Activated CD4-positive, alpha-beta T cell treated with anti-CD3 and anti-CD28 coated beads, Interleukin-2, Interleukin-6, amounts not matched to agents 100 ng/mL and 50 ng/mL, durations not matched to agents 16 hours and 8 hours (primary cell): ENCODE data around the gene FAM120C.
A peak's percentile ranks its signal among the peaks of the same experiment; 100 is the strongest.

Experiments used
- DNase-seq: peaks from one replicate; pipeline ENCODE4 v3.0.0-alpha.2; 2020

Gene FAM120C

GRCh38 chrX:54182864-54183613 is at the start of gene FAM120C:
Gene FAM120C (minus strand): TSS chrX:54183254. CDS start chrX:54183198, 56 bp downstream.
- peak; percentile 76 for DNase-seq

DNA sequence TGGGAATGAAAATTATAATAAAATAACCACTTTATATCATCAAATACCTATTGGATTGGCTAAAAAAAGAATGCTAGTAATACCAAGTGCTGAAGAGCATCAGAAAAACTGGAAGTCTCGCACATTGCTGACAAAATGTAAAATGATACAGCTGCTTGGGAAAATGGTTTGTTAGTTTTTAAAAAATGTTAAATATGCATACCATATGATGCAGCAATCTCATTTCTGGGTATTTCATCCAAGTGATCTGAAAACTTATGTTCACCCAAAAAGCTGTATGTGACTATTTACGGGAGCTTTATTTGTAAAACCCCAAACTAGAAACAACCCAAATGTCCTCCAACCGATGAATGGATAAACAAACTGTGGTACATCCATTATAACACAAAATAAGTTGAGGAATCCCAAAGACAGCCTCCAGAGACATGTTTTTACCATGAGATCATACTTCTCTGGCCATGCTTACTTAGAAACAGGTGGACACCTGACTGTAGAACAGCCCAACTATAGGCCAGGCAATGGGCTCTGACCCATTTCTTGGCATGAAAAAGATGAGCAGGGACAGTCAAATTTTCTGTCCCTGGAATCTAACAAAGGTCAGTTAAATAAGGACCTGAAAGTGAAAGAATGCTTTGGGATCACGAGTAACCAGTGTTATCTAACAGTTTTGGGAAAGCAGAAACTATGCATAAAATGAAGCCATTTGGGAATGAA is 47.5 kb upstream of the FAM120C start:
- DNase-seq = no peak

DNA sequence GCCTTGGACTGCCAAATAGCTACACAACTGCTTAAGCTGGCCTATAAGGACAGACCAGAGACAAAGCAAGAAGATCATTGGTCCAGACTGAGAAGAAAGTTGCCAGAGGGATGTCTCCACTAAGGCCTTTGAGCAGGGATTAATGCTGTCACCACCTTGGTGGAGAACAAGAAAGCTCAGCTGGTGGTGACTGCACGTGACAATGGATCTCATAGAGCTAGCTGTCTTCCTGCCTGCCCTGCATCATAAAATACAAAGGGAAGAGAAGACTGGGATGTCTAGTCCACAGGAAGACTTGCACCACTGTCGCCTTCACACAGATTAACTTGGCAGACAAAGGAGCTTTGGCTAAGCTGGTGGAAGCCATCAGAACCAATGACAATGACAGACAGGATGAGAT is 40.5 kb upstream of the FAM120C start:
- DNase-seq = no peak

DNA sequence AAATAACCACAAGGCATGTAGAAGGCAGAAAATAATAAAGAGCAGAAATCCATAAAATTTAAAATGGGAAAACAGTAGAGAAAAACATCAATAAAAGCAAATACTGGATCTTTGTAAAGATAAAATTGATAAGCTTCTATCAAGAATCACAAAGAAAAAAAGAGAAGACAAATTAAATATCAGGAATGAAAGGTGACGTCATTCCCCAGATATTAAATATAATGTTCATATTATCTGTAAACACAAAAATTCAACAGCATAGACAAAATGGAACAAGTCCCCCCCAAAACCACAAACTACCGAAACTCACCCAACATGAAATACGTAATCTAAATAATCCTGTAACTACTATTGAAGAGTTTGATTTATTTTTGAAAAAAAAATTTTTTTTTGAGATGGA is 30.5 kb upstream of the FAM120C start:
- DNase-seq = no peak

GRCh38 chrX:54208531-54208930 is 25.5 kb upstream of the FAM120C start:
- DNase-seq = no peak

- DNase-seq = no peak
Measured at GRCh38 chrX:54198262-54198661, 15.2 kb upstream of the FAM120C start.

DNA sequence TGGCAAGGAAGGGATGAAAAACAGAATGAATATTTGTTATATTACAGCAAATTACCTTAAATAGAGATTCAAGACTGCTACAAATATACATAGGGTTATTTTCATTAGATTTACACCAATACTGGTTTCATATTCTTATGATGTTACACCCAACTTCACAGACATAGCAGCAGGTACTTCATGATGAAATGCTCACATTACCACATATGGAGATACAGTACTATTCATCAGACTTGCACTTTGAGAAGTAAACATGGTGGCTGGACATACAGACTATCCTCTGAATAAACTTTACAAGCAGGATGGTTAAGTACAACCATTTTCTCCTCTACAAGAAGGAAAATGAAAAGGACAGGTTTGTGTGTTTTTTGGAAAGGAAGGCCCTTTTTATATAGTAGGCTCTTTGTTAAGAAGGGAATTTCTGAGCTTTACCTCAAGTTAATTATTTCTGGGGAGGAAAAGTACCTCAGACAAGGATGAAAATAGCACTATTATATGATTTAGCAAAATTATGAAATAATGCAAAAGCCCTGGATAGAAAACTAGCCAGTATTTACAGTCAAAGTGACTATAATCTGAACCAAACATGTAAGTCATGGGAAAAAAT is 12.0 kb upstream of the FAM120C start:
- DNase-seq = no peak

DNA sequence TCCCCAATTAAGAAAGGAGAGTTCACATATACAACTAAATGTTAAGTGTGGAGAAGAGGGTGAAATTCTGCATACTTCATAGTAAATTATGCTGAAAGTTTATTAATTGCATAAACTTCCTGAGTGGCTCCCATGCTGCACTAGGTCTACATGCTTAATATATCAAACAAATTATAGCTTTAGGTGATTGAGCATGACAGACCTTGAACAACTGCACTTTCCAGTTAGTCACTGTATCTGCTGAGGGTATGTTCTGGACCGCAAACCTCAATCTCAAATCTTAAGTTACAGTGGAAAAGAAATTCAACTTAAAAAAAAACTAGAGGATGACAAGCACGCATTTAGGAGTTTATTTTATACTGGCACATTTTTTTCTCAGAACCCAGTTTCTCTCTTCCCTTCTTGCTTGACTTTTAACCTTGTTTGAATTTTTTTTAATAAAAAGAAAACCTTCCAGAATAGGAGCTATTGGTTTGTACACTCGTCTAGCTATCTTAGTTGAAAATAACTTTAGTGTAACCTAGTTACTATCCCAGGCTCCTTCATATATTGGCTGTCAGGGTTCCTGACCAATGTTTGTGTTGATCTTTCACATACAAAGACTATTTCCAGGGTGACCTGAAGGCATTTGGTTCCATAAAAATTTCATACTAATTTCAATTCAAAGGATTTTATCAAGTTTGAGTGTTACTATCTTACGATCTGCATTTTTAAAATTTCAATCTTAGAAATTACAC is 10.2 kb upstream of the FAM120C start:
- DNase-seq = no peak

GRCh38 chrX:54184474-54184873 is 1.4 kb upstream of the FAM120C start:
- no peak for DNase-seq

GRCh38 chrX:54182194-54182863 is 725 bp downstream of the FAM120C start:
- peak; percentile 77 for DNase-seq

GRCh38 chrX:54181202-54181953 is 1.7 kb downstream of the FAM120C start:
- DNase-seq = no peak

DNA sequence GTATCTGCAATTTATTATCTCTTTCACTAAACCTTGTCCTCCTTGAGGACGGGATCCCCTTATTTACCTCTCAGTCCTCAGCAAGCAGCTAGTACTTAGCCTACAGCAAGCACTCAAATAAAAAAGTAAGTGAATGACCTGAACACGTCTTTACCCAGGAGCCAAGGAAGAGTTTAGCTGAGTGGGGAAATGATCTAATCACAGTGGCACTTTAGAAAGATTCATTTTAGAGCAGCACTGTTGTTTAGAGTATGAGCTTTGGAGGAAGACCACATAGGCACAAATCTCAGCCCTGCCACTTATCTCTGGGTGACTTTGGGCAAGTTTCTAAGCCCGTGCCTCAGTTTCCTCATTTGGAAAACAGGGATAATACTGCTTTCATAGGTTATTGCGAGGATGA is 2.7 kb downstream of the FAM120C start:
- DNase-seq = no peak

DNA sequence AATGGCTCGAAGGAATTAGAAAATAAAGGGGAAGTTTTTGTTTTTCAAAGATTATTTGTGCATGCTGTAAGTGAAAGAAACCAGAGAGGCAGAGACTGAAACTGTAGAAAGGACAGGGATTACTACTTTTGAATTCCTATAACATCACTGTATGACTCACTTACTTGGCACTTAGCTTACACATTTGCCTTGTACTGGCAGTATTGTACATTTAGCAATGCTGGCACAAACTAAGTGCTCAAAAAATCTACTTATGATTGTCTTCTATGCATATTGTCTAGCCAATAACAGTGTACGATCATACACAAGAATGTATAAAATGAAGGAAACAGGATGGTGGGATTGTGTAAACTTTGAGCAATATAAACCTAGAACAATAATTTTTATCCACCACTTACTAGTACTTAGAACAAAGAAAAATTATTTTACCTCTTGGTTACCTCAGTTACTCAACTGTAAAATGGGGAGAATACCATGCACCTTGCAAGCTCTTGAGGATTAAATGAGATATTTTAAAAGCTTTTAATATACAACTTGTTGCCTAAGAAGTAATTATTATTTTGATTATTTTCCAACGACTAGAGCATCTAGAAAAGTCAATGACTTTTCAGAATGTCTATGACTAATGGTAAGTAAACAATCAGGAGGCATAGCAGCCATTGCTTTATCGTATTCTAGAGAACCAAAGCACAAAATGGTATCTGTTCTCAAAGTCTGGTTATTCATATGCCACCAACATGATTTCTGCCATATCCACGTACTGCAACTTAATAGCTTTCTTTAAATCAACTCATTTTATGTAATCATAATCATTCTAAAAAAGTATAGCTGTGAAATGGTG is 4.7 kb downstream of the FAM120C start:
- DNase-seq = peak; percentile 40

DNA sequence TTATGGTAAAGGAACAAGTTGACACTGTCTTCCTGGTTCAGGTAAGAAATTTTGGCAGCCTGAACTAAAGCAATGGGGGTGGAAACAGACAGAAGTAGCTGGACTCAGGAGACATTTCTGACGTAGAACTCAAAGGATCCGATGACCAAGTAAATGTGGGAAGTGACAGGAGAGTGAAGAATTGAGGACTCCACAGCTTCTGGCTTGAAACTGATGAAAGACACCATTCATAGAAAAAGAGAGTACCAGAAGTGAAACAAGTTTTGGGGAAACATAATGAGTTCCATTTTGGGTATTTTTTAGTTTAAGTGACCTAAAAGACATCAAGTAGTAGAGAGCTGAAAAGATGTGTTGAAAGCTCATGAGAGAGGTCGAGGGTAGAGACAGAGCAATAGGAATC is 5.7 kb downstream of the FAM120C start:
- DNase-seq = no peak

- DNase-seq = no peak
Measured at GRCh38 chrX:54173791-54174190, 9.3 kb downstream of the FAM120C start.

DNA sequence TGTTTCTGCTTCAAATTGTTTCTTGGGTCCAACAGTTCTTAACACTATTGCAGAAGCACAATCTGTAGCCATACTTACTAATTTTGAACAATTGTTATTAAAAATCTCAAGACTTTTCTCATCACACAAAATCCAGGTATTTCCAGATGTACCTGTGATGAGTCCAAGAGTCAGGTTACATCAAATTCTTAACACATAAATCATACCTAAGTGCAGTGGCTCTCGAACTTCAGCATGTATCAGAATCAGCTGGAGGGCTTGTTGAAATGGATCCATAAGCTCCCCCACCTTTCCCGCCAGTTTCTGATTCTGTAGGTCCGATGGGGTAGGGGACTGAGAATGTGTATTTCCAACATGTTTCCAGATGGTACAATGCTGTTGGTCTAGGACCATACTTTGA is 10.6 kb downstream of the FAM120C start:
- no peak for DNase-seq

- DNase-seq = no peak
Measured at GRCh38 chrX:54171527-54172250, 11.4 kb downstream of the FAM120C start.

DNA sequence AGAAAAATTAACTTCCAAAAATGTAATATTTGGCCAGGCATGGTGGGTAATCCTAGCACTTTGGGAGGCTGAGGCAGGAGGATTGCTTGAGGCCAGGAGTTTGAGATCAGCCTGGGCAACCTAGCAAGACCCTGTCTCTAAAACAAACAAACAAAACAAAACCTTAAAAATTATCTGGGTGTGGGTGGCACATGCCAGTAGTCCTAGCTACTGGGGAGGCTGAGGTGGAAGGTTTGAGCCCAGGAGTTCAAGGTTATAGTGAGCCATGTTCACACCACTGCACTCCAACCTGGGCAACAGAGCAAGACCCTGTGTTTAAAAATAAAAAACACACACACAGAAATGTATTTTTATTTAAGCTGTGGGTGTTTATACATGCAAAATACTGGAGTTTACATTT is 12.0 kb downstream of the FAM120C start:
- DNase-seq = no peak

DNA sequence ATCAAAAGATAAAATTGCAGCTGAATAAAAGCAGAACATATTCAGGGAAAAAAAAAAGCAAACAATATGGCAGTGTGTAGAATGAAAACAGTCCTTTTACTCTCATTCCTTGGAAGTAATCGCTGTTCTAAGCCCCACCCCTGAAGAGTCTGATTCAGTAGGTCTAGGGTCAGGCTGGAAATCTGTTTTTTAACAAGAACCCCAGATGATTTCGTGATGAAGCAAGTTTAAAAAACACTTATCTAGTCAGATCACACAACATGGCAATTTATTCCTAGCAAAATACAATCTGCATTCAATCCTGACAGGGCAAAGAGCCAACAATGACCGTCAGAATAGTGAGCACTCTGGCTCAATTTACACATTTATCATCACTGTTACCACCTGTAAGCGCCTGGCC is 16.1 kb downstream of the FAM120C start:
- no peak for DNase-seq

GRCh38 chrX:54157561-54157960 is 25.5 kb downstream of the FAM120C start:
- DNase-seq = no peak
